ENCODE results near the gene EML6.

The EML6 gene

GRCh38 chr2:54952978-54953456 lies 229.6 kb downstream of the EML6 start:
- no peak for DNase-seq

GRCh38 chr2:54954158-54954557 lies 230.7 kb downstream of the EML6 start:
- DNase-seq, result no peak

- no peak for DNase-seq
Observed at GRCh38 chr2:54954705-54955357, 231.4 kb downstream of the EML6 start.

- DNase-seq, result no peak
Observed at GRCh38 chr2:54955358-54956110, 232.1 kb downstream of the EML6 start.

- DNase-seq, result no peak
Observed at GRCh38 chr2:54956111-54956627, 232.7 kb downstream of the EML6 start.

- no peak for DNase-seq
Observed at GRCh38 chr2:54957321-54957999, 234.0 kb downstream of the EML6 start.

- DNase-seq, result no peak
Observed at GRCh38 chr2:54958717-54959371, 235.4 kb downstream of the EML6 start.

GRCh38 chr2:54960164-54960563 lies 236.7 kb downstream of the EML6 start:
- no peak for DNase-seq

- DNase-seq, result no peak
Observed at GRCh38 chr2:54962511-54962910, 239.0 kb downstream of the EML6 start.

- DNase-seq, result no peak
Observed at GRCh38 chr2:54962935-54963440, 239.5 kb downstream of the EML6 start.

- DNase-seq, result no peak
Observed at GRCh38 chr2:54963476-54963875, 240.0 kb downstream of the EML6 start.

GRCh38 chr2:54964271-54964670 lies 240.8 kb downstream of the EML6 start:
- DNase-seq, result no peak

GRCh38 chr2:54964816-54965215 lies 241.4 kb downstream of the EML6 start:
- no peak for DNase-seq

GRCh38 chr2:54965425-54965824 lies 242.0 kb downstream of the EML6 start:
- DNase-seq, result no peak

- no peak for DNase-seq
Observed at GRCh38 chr2:54966165-54966832, 242.8 kb downstream of the EML6 start.

- DNase-seq, result no peak
Observed at GRCh38 chr2:54966837-54967236, 243.4 kb downstream of the EML6 start.

- DNase-seq, result no peak
Observed at GRCh38 chr2:54967269-54967668, 243.8 kb downstream of the EML6 start.

- no peak for DNase-seq
Observed at GRCh38 chr2:54967759-54968365, 244.4 kb downstream of the EML6 start.

GRCh38 chr2:54968561-54969218 lies 245.2 kb downstream of the EML6 start:
- DNase-seq, result no peak

- no peak for DNase-seq
Observed at GRCh38 chr2:54969295-54969939, 246.0 kb downstream of the EML6 start.

- DNase-seq, result no peak
Observed at GRCh38 chr2:54969940-54970338, 246.5 kb downstream of the EML6 start.
